Mesenchymal stem cell (in vitro differentiated cells and primary cell): ENCODE measurements around the gene TPM2.

Experiments
- DNase-seq: peaks from one replicate; pipeline ENCODE4 v3.0.0-alpha.2; 2013
- H2AFZ ChIP-seq: one replicate; pipeline ENCODE4 v1.6.1; 2013; ENCODE audit warnings: low read depth, mild to moderate bottlenecking, control low read depth, inconsistent platforms, low read length, moderate library complexity
- H2AK5ac ChIP-seq: 2 replicates; pipeline ENCODE4 v1.6.1; 2013; ENCODE audit warnings: low read length, moderate library complexity, mild to moderate bottlenecking, inconsistent platforms; ENCODE audit not compliant: severe bottlenecking
- H2BK120ac ChIP-seq: one replicate; pipeline ENCODE4 v1.6.1; 2013; ENCODE audit warnings: low read depth, mild to moderate bottlenecking, inconsistent platforms, low read length, moderate library complexity
- H2BK12ac ChIP-seq, 2 experiments: one replicate each; pipeline ENCODE4 v1.6.1; 2013; ENCODE audit warnings: inconsistent platforms in 2 of 2, low read length in 2 of 2, mild to moderate bottlenecking in 2 of 2, moderate library complexity in 2 of 2, control low read depth in 1 of 2
- H2BK15ac ChIP-seq: one replicate; pipeline ENCODE4 v1.6.1; 2013; ENCODE audit warnings: mild to moderate bottlenecking, low read depth, inconsistent platforms; ENCODE audit not compliant: poor library complexity, severe bottlenecking
- H2BK5ac ChIP-seq: 2 replicates; pipeline ENCODE4 v1.6.1; 2013; ENCODE audit warnings: low read depth, mild to moderate bottlenecking, low read length, control low read depth, inconsistent platforms; ENCODE audit not compliant: poor library complexity, severe bottlenecking
- H3K14ac ChIP-seq, 2 experiments: one replicate each; pipeline ENCODE4 v1.6.1; 2013; ENCODE audit warnings: inconsistent platforms in 2 of 2, low read length in 2 of 2, control low read depth in 1 of 2, mild to moderate bottlenecking in 1 of 2, moderate library complexity in 1 of 2
- H3K18ac ChIP-seq, 2 experiments: one replicate each; pipeline ENCODE4 v1.6.1; 2013; ENCODE audit warnings: inconsistent platforms in 2 of 2, low read length in 2 of 2, control low read depth in 1 of 2, low read depth in 1 of 2, mild to moderate bottlenecking in 1 of 2
- H3K23ac ChIP-seq, 2 experiments: one replicate each; pipeline ENCODE4 v1.6.1; 2013; ENCODE audit warnings: inconsistent platforms in 2 of 2, low read length in 2 of 2, mild to moderate bottlenecking in 2 of 2, moderate library complexity in 2 of 2, control low read depth in 1 of 2
- H3K27ac ChIP-seq: 2 replicates; pipeline ENCODE4 v1.5.1; 2013; ENCODE audit warnings: mild to moderate bottlenecking, moderate library complexity, low read length, control low read depth, inconsistent platforms; ENCODE audit not compliant: poor library complexity, severe bottlenecking
- H3K27me3 ChIP-seq, 2 experiments: 2 replicates each; pipeline versions ENCODE4 v1.6.1 to v1.7.0; 2013; ENCODE audit warnings: low read length in 2 of 2, mild to moderate bottlenecking in 2 of 2, moderate library complexity in 2 of 2, control low read depth in 1 of 2, inconsistent platforms in 1 of 2; ENCODE audit not compliant: control insufficient read depth in 1 of 2, insufficient read depth in 1 of 2
- H3K36me3 ChIP-seq, 2 experiments: 2 replicates each; pipeline versions ENCODE4 v1.6.1 to v1.7.0; 2013; ENCODE audit warnings: low read length in 2 of 2, control low read depth in 1 of 2, inconsistent platforms in 1 of 2, low read depth in 1 of 2, mild to moderate bottlenecking in 1 of 2; ENCODE audit not compliant: insufficient read depth in 2 of 2, control insufficient read depth in 1 of 2
- H3K4ac ChIP-seq, 2 experiments: one replicate each; pipeline ENCODE4 v1.6.1; 2013; ENCODE audit warnings: inconsistent platforms in 2 of 2, low read length in 2 of 2, mild to moderate bottlenecking in 2 of 2, moderate library complexity in 2 of 2, control low read depth in 1 of 2, low read depth in 1 of 2
- H3K4me1 ChIP-seq: 2 replicates; pipeline ENCODE4 v1.6.1; 2013; ENCODE audit warnings: low read depth, low read length, control low read depth; ENCODE audit not compliant: control insufficient read depth, insufficient read depth
- H3K4me2 ChIP-seq: 2 replicates; pipeline ENCODE4 v1.6.1; 2013; ENCODE audit warnings: low read length, mild to moderate bottlenecking, inconsistent platforms; ENCODE audit not compliant: poor library complexity, severe bottlenecking
- H3K4me3 ChIP-seq, 2 experiments: 2 replicates each; pipeline versions ENCODE4 v1.5.1 to v1.7.0; 2013; ENCODE audit warnings: low read length in 2 of 2, mild to moderate bottlenecking in 2 of 2, control low read depth in 1 of 2, low read depth in 1 of 2; ENCODE audit not compliant: insufficient read depth in 1 of 2
- H3K79me1 ChIP-seq: replicated peaks from 2 replicates; pipeline ENCODE4 v1.6.1; 2013; ENCODE audit warnings: mild to moderate bottlenecking, control low read depth, low read length, inconsistent platforms; ENCODE audit not compliant: poor library complexity, severe bottlenecking
- H3K9ac ChIP-seq: 2 replicates; pipeline ENCODE4 v1.7.0; 2013; ENCODE audit warnings: mild to moderate bottlenecking, low read length, moderate library complexity
- H3K9me3 ChIP-seq: 2 replicates; pipeline ENCODE4 v1.7.0; 2013; ENCODE audit warnings: mild to moderate bottlenecking, low read length; ENCODE audit not compliant: control insufficient read depth
- H4K8ac ChIP-seq: one replicate; pipeline ENCODE4 v1.6.1; 2013; ENCODE audit warnings: inconsistent platforms, mild to moderate bottlenecking, low read length, moderate library complexity
- H4K91ac ChIP-seq: one replicate; pipeline ENCODE4 v1.6.1; 2013; ENCODE audit warnings: mild to moderate bottlenecking, low read length, inconsistent platforms
- WGBS: methylation state at CpG from one replicate; pipeline ENCODE4 v1.1.7; 2013; ENCODE audit warnings: mixed read lengths; 5-methylcytosine and 5-hydroxymethylcytosine counted together

TPM2 gene

DNA sequence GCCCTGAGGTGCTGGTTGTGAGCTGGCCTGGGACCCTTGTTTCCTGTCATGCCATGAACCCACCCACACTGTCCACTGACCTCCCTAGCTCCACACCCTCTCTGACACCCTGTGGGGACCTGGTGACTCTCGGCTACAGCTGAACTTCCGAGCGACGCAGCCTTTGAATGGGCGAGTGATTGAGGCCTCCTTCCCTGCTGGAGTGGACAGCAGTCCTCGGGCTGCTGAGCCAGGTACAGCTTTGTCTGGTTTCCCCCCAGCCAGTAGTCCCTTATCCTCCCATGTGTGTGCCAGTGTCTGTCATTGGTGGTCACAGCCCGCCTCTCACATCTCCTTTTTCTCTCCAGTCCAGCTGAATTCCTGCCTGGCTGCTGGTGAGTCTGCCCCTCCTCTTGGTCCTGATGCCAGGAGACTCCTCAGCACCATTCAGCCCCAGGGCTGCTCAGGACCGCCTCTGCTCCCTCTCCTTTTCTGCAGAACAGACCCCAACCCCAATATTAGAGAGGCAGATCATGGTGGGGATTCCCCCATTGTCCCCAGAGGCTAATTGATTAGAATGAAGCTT is 9.9 kb downstream of the TPM2 start:
- no peak overlapping the region for H3K4me2 ChIP-seq
- H2BK12ac ChIP-seq: no peak overlapping the region
- peaks cover 22% of the 10 kb centered on the region for H3K4me1 ChIP-seq
- no peak overlapping the region for H3K9ac ChIP-seq
- H2AK5ac ChIP-seq: no peak overlapping the region
- H3K36me3 ChIP-seq: peaks cover 37 to 39% of the 10 kb centered on the region in 2 experiments
- no peak overlapping the region for H2AFZ ChIP-seq
- H3K9me3 ChIP-seq: no peaks in the 10 kb centered on the region
- H4K8ac ChIP-seq: no peak overlapping the region
- no peak overlapping the region for H3K14ac ChIP-seq
- peaks cover 4% of the 10 kb centered on the region for H3K79me1 ChIP-seq
- no peak overlapping the region for H2BK15ac ChIP-seq
- no peak overlapping the region for H3K27ac ChIP-seq
- WGBS: 96% methylated on average over 7 of the region's 8 CpGs
- H3K4me3 ChIP-seq: no peak overlapping the region
- H3K18ac ChIP-seq: no peak overlapping the region
- H2BK120ac ChIP-seq: no peak overlapping the region
- peak overlapping the region in 1 of 2 experiments; percentile 24 for H3K4ac ChIP-seq
- H3K27me3 ChIP-seq: peaks cover 0 to 14% of the 10 kb centered on the region in 2 experiments
- DNase-seq: no peak
- H2BK5ac ChIP-seq: no peak overlapping the region
- H4K91ac ChIP-seq: no peak overlapping the region
- H3K23ac ChIP-seq: no peak overlapping the region

- Histone ChIP-seq H3K14ac (no peak overlapping the region), H2AK5ac (peak overlapping the region; percentile 13), H2BK15ac (no peak overlapping the region), H3K4me1 (peaks cover 15% of the 10 kb centered on the region), H3K9me3 (no peaks in the 10 kb centered on the region), H2AFZ (no peak overlapping the region), H3K79me1 (peaks cover 2% of the 10 kb centered on the region), H3K27ac (no peak overlapping the region), H3K9ac (no peak overlapping the region), H3K4ac (no peak overlapping the region), H2BK120ac (no peak overlapping the region), H3K23ac (no peak overlapping the region), H4K8ac (no peak overlapping the region), H3K4me2 (no peak overlapping the region), H2BK12ac (peak overlapping the region in 1 of 2 experiments; percentile 25), H3K36me3 (peaks cover 30 to 32% of the 10 kb centered on the region in 2 experiments), H4K91ac (peak overlapping the region; percentile 25), H3K4me3 (no peak overlapping the region), H3K27me3 (peaks cover 4 to 21% of the 10 kb centered on the region in 2 experiments), H2BK5ac (no peak overlapping the region), H3K18ac (no peak overlapping the region)
- 88% methylated on average over 5 of the region's 5 CpGs for WGBS
- no peak for DNase-seq
Measured at GRCh38 chr9:35679091-35679490, 10.6 kb downstream of the TPM2 start.

GRCh38 chr9:35675732-35676392 is 13.9 kb downstream of the TPM2 start:
- H2BK15ac ChIP-seq: peak overlapping the region; percentile 90
- peak overlapping the region; percentile 85 for H4K91ac ChIP-seq
- no peaks in the 10 kb centered on the region for H3K79me1 ChIP-seq
- H3K9me3 ChIP-seq: no peaks in the 10 kb centered on the region
- peak overlapping the region; percentile 67 to 80 for H3K18ac ChIP-seq
- no peak overlapping the region for H2AK5ac ChIP-seq
- H2BK120ac ChIP-seq: no peak overlapping the region
- 15% methylated on average over 51 of the region's 51 CpGs for WGBS
- peak overlapping the region; percentile 55 for H2AFZ ChIP-seq
- DNase-seq: no peak
- H3K27me3 ChIP-seq: peaks cover 4 to 24% of the 10 kb centered on the region in 2 experiments
- peak overlapping the region; percentile 3 to 81 for H3K4ac ChIP-seq
- peak overlapping the region; percentile 96 for H4K8ac ChIP-seq
- no peak overlapping the region for H2BK5ac ChIP-seq
- no peak overlapping the region for H3K23ac ChIP-seq
- peak overlapping the region in 1 of 2 experiments; percentile 79 for H3K14ac ChIP-seq
- no peak overlapping the region for H3K27ac ChIP-seq
- H2BK12ac ChIP-seq: peak overlapping the region; percentile 1 to 88
- H3K9ac ChIP-seq: peak overlapping the region; percentile 51
- peaks cover 0 to 5% of the 10 kb centered on the region in 2 experiments for H3K36me3 ChIP-seq
- peak overlapping the region; percentile 78 for H3K4me2 ChIP-seq
- H3K4me3 ChIP-seq: peak overlapping the region; percentile 55 to 75
- H3K4me1 ChIP-seq: peaks cover 13% of the 10 kb centered on the region

GRCh38 chr9:35675204-35675603 is 14.5 kb downstream of the TPM2 start:
- Histone ChIP-seq H3K27ac (no peak overlapping the region), H3K4me3 (peak overlapping the region in 1 of 2 experiments; percentile 75), H2BK5ac (no peak overlapping the region), H4K91ac (no peak overlapping the region), H3K27me3 (peaks cover 4 to 24% of the 10 kb centered on the region in 2 experiments), H3K14ac (no peak overlapping the region), H2BK15ac (peak overlapping the region; percentile 90), H2AFZ (no peak overlapping the region), H2AK5ac (no peak overlapping the region), H3K4me2 (peak overlapping the region; percentile 78), H3K23ac (no peak overlapping the region), H3K4me1 (peaks cover 13% of the 10 kb centered on the region), H3K9me3 (no peaks in the 10 kb centered on the region), H4K8ac (peak overlapping the region; percentile 96), H3K18ac (no peak overlapping the region), H2BK120ac (no peak overlapping the region), H3K36me3 (no peaks in the 10 kb centered on the region), H3K4ac (no peak overlapping the region), H3K9ac (no peak overlapping the region), H2BK12ac (no peak overlapping the region), H3K79me1 (no peaks in the 10 kb centered on the region)
- 38% methylated on average over 12 of the region's 13 CpGs for WGBS
- DNase-seq: no peak
